CD4-positive, alpha-beta T cell treated with Interleukin-2 at 100 ng/mL for 4 hours (primary cell): ENCODE measurements around the gene ARHGEF4.

Experiments used
- DNase-seq: peaks from one replicate; pipeline ENCODE4 v3.0.0-alpha.2; 2020; ENCODE audit warnings: low spot score

The ARHGEF4 gene

DNA sequence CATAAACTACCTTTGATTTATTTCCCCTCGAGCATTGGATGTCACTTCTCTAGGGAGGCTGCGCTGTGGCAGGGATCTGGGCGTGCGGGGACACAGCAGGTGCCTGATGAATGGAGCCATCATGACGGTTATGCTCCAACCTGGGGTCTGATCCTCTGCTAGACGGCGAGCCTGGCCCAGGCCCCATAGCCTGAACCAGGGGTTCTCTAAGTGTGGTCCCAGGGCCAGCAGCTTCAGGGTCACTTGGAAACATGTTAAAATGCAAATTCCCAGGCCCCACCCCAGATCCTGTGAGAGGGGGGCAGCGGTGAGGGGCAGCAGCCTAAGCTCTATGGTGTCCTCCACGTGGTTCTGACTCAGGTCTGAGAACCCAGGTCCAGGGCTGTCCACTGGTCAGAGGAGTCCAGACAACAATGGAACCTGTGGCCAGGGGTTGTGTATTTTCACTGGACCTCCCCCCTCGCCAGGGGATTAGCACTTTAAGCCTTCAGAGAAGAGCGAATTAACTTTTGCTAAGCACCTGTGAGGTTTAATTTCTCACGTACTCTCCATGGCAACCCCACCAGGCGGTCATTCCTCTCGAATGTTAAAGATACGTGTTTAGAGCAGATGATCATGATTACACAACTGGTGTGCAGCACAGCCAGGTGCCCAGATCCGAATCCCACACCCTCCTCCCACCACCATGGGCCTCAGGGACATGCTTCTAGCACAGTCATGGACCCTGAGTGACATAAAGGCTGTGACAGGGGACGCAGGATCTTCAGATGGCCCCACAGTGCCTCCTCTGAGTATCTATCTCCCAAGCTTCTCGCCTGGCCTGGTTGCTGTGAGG, 1.6 kb upstream of the ARHGEF4 start:
- DNase-seq: no peak

DNA sequence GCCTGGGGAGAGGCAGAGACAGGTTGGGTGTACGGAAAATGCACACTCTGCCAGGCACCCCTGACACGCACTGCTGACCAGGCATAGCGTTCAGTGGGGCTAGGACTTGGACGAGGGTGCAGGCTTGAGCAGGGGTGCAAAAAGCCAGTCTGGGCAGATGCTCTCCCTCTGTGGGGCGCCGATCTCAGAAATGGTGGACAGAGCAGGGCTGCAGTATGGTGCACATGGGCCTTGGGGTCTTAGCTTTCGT, 1.0 kb upstream of the ARHGEF4 start:
- DNase-seq: no peak

DNA sequence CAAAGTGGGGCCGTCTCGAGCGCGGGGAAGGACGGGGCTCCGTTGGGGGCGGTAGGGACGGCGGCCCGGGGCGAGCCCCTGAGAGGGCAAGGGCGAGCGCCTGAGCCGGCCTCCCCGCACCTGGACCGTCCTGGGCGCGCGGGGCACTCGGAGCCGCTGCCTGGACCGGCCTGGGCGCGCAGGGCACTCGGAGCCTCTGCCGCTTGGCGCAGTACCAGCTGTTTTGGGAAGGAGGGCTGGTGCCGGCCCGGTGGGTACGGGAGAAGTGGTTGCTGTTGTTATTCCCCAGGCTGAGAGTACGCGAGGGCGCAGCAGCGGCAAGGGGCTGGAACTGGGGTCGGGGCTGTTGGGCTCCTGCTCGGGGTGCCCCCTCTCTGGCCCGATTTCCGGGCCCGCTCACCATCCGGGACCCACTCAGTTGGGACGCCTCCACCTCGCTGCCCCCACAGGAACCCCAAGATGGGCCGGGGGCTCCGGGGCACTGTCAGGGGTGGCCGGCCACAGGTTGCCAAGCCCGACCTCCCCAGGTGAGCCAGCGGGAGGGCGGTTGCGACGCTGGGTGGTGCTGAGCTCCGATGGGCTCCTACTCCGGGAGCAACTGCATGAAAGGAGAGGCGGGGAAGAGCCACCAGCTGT, 579 bp downstream of the ARHGEF4 start:
- DNase-seq: no peak

DNA sequence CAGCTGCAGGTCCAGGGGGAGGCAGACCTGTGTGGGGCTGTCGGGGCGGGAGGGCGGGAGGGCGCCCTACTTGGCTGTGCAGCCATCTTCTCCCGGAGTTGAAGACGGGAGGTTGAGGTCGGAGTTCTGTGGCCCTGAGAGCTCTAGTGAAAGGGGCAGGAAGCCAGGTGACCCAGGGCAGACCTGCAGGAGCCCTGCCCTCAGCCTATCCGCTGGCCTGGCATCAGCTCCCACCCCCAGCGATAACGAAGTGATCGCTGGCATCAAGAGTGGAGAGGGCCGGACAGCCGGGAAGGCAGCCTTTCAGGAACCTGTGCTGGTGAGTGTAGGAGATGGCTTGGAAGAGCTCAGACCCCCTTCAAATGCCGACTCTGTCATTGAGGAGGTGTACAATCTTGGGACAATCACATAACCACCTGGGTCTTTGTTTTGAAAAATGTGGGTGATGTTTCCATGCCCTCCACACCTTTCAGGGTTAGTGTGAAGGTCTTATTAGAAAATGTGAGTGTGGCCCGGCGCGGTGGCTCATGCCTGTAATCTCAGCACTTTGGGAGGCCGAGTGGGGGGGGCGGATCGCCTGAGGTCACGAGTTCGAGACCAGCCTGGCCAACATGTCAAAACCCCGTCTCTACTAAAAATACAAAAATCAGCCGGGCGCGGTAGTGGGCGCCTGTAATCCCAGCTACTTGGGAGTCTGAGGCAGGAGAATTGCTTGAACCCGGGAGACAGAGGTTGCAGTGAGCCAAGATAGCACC, 1.3 kb downstream of the ARHGEF4 start:
- DNase-seq: no peak

DNA sequence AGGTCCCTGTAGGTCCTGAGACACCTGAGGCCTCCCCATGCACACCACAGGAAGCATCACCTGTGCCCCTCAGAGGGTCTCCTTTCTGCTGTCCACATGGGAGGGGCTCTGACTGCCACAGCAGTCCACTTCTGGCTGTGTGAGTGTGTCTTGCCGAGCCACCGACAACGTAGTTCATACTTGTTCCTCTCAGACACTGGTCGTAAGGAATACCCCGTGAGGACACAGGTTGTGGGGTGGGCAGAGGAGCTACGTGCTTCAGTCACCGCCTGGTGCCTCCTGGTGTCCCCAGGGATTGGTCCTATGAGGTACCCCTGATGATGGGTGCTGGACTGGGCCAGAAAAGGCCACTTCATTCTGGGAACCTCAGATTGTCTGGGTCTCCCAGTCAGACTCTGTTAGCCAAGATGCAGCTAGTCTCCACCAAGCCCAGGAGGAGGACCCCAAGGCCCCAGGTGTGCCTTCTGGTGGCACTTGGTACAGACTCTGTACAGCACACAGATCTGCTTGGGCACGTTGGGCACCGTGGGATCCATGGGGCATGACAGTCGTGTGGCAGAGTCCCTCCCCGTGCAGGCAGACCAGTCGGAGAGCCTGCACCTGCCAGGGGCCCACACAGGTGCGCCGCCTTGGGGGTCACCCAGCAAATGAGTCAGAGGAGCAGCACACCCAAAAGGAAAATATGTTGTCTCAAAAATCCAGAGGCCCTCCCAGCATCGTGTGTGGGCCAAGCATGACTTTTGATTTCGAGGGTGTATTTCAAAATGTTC, 2.5 kb downstream of the ARHGEF4 start:
- DNase-seq: no peak

DNA sequence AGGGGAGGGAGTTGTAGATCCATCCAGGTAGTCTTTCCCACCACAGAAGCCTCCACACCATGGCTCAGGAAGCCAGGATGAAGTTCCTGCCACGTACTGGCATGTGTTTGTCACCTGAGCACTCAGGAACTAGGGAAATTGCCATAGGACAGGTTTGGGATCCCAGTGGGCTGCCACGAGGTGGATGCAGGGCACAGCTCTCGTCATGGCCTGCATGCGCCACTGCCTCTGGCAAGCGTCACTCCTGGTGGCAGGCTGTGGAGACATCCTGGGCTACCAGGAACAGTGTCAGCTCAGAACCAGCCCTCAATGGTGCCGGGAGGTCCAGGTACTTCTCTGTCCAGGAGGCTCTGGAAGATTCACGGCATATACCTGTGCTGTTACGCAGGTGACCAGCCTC, 3.8 kb downstream of the ARHGEF4 start:
- no peak for DNase-seq

DNA sequence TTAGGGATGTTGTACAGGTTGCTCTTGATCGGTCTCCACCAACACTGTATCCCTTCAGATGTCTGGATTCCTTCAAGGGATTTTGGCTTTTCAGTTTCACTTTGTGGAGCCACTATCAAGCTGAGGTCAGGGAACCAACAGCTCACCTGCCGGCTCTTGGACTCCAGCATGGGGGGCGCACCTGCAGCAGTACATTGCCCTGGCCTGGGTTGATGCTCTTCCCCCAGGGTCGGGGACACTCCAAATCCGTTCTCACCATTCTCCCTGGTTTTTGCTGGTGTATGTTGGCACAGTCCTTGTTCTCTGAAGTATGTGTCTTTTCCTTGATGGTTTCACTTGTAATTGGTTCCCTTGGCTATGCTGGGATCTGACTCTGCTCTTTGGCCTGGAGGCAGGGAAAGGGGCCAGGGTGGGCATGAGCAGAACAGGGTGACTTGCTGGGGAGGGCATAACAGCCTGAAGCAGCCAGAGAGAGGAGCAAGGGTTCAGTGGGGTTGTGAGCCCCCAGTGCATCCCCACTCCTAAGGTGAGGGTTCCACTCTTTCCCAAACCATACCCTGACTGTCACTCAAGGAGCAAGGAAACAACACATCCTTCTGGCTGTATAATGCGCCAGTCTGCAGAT, 5.1 kb downstream of the ARHGEF4 start:
- DNase-seq: no peak

DNA sequence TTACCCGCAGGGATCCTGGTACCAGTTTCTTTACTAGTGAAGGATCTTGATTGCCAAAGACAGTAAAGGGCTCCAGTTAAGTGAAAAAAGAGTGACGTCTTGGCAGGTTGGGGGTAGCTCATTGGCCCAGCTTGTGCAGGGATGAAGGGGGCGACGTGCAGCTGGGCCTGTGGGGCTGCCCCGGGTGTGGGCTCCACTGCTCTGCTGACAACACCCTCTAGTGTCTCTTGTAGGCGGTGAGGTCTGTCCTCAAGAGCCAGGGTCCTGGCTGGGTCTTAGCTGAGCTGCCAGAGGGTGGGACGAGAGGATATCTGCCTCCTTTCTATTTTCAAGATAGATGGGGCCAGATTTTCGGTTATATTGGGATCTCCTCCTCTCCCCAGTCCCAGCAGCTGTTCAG, 6.1 kb downstream of the ARHGEF4 start:
- DNase-seq: no peak

DNA sequence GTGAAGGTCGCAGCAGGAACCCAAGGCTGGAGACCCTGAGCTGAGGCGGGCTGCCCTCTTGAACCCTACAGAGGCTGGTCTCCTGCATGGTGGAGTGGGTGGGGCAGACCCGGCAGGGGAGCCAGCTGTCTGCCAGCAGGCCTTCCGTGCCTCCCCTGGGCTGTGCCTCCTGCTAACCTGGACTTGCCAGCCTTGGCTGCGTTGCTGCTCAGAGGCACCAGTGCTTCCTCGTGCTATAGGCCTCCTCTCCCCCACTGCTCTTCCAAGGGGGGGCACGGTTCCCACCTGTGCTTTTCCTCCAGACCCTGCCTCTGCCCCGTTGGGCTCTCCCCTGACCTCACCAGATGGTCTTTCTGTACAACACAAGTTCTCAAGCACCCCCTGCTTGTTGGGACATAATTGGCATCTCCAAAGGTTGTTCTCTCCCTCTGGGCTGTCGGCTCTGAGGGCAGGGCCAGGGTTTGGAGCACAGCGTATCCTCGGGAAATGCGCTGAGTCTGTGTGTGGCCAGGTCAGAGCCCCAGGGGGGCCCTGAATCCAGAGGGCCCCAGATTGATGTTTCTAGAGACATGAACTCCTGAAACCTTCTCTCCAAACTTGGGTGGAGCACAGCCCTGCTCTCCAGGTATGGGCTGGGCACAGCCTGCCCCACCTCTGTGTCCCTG, 6.7 kb downstream of the ARHGEF4 start:
- DNase-seq: no peak

DNA sequence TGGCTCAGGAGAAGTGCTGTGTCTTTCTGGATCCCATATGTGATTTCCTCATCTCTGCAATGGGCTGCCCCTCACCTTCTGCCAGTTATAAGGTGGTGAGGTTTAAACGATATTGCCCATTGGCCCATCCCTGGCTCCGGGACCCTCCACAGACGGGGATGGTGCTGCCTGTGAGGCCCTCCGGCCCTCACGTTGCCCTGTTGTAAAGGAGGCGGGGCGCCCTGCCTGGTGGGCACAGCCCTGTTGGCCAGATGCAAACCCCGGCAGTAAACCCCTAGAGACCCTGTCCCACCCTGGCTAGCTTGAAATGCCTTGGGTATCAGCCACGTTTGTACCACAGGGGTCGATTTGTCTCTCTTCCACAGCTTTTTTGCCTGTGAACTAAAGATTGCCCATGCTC, 7.4 kb downstream of the ARHGEF4 start:
- no peak for DNase-seq

DNA sequence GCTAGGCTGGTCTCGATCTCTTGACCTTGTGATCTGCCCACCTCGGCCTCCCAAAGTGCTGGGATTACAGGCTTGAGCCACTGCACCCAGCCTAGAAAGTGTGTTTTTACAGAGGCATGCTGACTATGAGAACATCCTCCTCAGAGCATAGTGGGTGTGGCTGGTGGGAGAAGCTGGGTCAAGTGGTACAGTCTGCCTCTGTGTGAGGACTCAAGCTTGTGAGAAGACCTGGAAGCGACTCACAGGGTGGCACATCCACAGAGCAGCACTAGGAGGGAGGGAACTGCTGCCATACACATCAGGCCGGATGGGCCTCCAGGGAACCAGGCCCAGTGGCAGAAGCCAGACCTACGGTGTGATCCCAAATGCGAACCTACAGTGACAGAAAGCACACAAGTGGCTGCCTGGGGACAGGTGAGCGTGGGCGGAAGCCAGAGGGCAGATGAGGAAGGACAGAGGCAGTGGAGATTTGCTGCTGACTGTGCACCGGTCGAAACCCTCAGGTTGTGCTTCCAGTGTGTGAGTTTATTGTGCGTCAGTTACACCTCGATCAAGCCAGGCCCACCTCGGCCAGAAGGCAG, 8.9 kb downstream of the ARHGEF4 start:
- no peak for DNase-seq

DNA sequence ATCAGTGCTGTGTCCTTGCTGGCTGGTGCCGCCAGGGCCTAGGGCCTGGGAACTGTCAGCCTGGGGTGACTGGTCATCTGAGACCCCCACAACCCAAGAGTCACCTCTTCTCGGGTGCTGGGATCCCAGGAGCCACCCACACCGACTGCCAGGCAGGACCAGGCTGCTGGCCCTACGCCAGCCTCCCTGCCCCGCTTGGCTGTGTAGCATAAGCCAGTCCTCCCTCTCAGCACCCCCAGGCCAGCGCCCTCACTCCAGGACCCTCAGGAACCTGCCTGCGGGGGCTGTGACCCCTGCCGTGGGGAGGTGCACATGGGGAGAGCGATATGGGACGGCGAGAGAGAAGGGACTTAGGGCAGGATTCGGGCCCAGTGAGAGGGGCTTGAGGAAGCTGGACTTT, 9.5 kb downstream of the ARHGEF4 start:
- no peak for DNase-seq

DNA sequence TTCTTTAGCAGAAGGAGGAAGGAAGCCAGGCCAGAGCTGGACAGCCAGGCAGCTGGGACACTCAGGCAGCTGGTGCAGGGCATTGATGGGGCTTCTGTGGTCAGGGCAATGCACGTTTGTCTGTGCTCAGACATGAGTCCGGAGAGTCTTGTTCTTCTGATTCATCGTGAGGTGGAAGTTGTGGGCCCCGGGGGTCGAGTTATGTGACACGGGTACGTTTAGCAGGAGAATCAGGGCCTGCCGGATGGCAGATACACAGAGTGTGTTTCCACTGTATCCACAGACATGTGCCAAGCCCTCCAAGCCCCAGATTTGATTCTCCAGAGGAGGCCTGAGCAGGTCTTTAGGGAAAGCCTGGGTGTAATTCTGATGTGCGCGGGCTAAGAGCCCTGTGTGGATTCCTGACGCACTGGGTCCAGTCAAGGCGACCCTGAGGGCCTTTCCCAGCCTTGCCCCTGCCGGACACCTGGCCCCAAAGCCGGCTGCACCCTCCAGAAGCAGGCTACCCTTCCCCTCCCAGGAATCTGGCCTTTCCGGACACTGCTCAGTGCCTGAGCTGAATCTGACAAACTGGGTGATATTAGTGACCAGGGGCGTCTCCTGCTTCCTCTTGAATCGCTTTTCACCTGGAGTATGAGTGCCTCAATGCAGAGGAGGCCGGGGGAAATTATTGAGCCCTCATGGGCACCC, 10.1 kb downstream of the ARHGEF4 start:
- no peak for DNase-seq

DNA sequence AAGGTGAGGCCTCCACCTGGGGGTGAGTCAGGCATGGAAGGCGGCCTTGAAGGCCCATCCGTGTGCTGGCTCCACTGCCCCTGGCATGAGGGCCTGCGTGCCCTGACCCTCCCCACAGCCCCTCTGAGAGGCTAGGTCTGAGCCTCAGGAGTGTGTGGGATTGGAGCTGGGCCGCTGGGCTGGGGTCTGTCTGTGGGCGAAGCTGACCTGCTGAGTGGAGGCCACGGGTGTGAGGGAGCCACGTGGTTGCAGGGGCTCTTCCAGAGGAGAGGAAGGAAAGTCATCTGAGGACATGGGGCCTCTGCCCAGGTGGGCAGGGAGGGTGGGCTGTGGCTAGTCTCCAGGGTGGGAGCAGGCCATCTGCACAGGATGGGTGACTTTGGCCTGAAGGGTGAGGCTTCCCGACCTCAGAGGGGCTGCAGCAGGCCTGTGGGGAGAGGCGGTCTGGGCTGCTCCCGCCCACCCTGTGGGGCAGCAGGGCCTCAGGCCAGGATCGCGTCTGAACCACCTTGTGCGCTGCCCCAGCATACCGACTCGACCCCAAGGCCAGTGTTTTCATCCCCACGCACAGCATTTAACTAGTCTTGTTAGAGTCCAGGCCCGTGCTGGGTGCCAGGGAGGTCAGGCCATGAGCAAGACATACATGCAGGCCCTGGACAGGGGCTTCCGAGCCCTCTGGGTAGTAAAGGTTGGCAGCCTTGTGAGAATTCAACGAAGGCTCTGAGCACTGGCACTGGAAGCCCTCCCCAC, 11.2 kb downstream of the ARHGEF4 start:
- no peak for DNase-seq

DNA sequence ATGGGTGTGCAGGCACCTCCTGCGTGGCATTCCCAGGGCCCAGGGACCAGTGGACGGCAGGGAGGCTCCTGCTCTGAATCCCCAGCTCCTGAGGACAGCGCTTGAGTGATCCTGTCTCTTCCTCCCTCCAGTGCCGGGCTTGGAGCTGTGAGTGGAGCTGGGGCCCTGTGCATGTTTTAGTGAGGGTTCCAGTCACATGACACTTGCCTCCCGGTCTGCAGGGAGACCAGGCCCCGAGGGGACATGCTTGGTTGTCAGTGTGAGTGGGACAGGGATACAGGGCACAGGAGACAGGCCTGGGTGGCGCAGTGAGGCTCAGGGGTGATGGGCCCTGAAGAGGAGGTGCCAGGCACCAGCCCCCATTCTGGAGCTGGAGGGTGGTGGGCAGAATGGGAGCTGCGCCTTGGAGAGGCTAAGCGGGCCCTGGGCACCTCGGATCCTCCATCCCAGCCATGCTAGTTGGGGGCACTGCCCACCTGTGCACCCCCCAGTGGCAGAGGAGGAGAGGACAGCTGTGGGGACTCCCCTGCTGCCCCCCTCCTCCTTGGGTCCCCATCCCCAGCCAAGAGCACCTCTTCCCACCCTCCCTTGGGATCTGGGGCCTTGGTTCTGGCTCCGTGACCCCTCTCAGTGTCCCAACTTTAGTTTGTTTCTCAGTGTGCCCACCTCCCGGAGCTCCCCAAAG, 12.0 kb downstream of the ARHGEF4 start:
- DNase-seq: no peak

DNA sequence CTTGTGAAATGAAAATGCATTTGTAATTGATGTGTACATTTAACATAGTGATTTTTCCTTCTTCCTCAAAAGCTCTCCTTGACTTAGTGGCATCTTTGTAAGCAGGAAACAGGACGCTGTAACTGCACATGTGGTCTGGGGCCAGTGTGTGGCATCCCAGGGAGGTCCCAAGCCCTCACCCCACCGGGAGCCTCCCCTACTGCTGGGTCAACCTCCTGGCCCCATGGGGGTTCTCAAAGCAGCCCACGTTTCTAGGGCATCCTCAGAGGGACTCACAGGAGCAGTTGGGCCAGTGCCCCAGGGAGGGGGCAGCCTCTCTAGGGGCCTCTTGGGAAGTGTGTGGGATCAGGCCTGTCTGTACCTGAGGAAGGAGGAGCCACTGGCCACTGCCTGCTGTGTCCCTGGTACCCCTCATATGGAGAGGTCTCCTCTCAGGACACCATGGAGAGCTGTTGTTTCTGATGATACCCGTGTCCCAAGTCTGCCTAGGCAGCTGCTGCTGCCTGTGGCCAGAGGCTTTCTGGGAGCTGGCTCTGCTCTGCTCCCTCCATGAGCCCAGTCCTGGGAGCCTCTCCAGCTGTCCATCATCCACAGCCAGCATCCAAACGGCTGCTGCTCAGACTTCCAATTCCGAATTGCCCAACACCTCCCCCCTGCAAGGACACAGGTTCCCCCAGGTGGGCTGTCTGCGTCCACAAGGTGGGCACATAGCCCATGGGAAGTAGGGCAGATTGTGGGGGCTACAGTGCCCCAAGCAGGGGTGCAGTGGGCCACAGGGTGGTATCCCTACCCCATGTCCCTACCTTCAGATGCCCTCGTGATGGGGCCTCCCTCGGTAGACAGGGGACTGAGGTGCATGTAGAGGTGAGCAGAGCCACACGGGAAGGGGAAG, 13.4 kb downstream of the ARHGEF4 start:
- DNase-seq: no peak

DNA sequence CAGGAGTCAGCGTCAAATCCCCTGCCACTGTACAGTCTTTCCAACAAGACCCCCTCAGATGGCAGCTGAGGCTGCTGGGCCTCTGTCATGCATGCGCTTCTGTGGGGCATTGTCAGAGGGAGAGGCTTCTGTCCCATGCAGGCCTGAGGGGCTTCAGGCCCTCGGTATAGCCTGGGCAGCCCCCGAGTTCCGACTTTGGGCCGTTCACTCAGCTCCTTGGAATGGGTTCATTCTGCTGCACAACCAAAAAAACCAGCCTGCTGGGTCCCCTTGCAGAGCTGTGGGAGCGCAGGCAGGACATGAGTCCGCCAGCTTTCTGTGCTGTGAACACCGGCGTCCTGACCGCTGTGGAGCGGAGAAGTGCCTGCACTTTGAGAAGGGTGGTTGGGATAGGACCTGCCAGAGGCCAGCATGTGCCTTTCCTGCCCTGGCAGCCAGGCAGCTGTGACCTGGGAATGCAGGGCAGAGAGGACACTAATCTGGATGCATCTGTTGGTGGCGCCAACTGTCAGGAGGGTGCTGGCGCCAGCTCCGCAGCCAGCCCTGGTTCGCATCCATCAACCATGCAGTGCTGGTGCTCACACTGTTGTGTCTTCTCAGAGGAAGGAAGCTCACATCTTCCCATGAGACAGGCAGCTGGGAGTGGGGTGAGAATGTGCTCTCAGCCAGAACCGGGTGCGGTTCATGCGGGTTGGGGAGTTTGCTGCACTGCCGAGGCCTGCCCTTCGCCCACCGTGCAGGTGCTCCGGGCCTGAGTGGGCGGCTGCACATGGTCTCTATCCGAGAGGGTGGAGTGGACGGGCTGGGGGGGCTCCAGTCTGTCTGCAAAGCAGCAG, 14.3 kb downstream of the ARHGEF4 start:
- DNase-seq: no peak
